ENCODE results near the gene EFEMP1.

GRCh38 chr2:55914786-55915185 is 8.8 kb downstream of the EFEMP1 start:
- TF ChIP-seq CTCF (conservative IDR thresholded peaks at IDR 0.05; ENCODE audit: low read length) (no peak), EZH2phosphoT487 (IDR thresholded peaks at IDR 0.05; ENCODE audit: borderline replicate concordance, low read depth, low read length) (no peak)
